H1 (cell line): ENCODE data around the gene SERPING1.

Experiments used
- CBX8 ChIP-seq: fragments of 300-800, 300-1000 bp; sonication (generic); IDR thresholded peaks from 2 replicates; pipeline ENCODE4 v1.7.1; 2016; ENCODE audit warnings: low read depth, low read length, borderline replicate concordance
- CEBPB ChIP-seq: IDR thresholded peaks from 2 replicates; pipeline ENCODE4 v1.6.1; 2012; ENCODE audit warnings: low read depth, low read length
- CREB1 ChIP-seq: IDR thresholded peaks from 2 replicates; pipeline ENCODE4 v1.6.1; 2012; ENCODE audit warnings: inconsistent platforms
- CTCF ChIP-seq, 3 experiments: IDR thresholded peaks; 1 replicate in 2 of 3; 2 replicates in 1 of 3; pipeline versions ENCODE4 v1.5.1 to v1.6.1; 2011; ENCODE audit warnings: low read length in 3 of 3, mild to moderate bottlenecking in 3 of 3, inconsistent platforms in 2 of 3, low read depth in 1 of 3, moderate library complexity in 1 of 3; ENCODE audit not compliant: insufficient read depth in 1 of 3; ENCODE audit errors: control extremely low read depth in 1 of 3
- EP300 ChIP-seq, 2 experiments: IDR thresholded peaks; 1 replicate in 1 of 2; 2 replicates in 1 of 2; pipeline ENCODE4 v1.6.1; 2011 to 2012; ENCODE audit warnings: low read depth in 2 of 2, low read length in 2 of 2, mild to moderate bottlenecking in 2 of 2, borderline replicate concordance in 1 of 2, inconsistent platforms in 1 of 2, moderate library complexity in 1 of 2
- EZH2 ChIP-seq: fragments of 200-600 bp; sonication (generic); IDR thresholded peaks from 2 replicates; pipeline ENCODE4 v1.7.1; 2012; ENCODE audit warnings: low read depth, mild to moderate bottlenecking, moderate library complexity, low read length, inconsistent platforms; ENCODE audit not compliant: severe bottlenecking
- HDAC2 ChIP-seq, 2 experiments: fragments of 300-600 bp in 1 of 2; sonication (generic) in 1 of 2; IDR thresholded peaks; 2 replicates each; pipeline ENCODE4 v1.6.1; 2011 to 2012; ENCODE audit warnings: low read depth in 2 of 2, low read length in 2 of 2, mild to moderate bottlenecking in 2 of 2, moderate library complexity in 2 of 2, borderline replicate concordance in 1 of 2, inconsistent platforms in 1 of 2
- PHF8 ChIP-seq: fragments of 200-600 bp; sonication (generic); conservative IDR thresholded peaks from 2 replicates; pipeline ENCODE4 v1.7.1; 2012; ENCODE audit warnings: low read depth, mild to moderate bottlenecking, inconsistent platforms, low read length, moderate library complexity
- POLR2A ChIP-seq, 2 experiments: IDR thresholded peaks; 1 replicate in 1 of 2; 2 replicates in 1 of 2; pipeline ENCODE4 v1.6.1; 2011; ENCODE audit warnings: low read depth in 2 of 2, low read length in 2 of 2, mild to moderate bottlenecking in 2 of 2; ENCODE audit errors: control extremely low read depth in 1 of 2
- POLR2AphosphoS5 ChIP-seq: IDR thresholded peaks from 2 replicates; pipeline ENCODE4 v1.6.1; 2011; ENCODE audit warnings: low read depth, low read length
- SIN3A ChIP-seq, 2 experiments: IDR thresholded peaks in 1 of 2; conservative IDR thresholded peaks in 1 of 2; 2 replicates each; pipeline ENCODE4 v1.6.1; 2011 to 2012; ENCODE audit warnings: low read length in 2 of 2, improper control_type of control experiment in 1 of 2, low read depth in 1 of 2, mild to moderate bottlenecking in 1 of 2
- SUZ12 ChIP-seq: fragments of 200-600 bp; sonication (generic); IDR thresholded peaks from 2 replicates; pipeline ENCODE4 v1.6.1; 2012; ENCODE audit warnings: mild to moderate bottlenecking, inconsistent platforms, low read length, moderate library complexity, mixed read lengths
- YY1 ChIP-seq: IDR thresholded peaks from 2 replicates; pipeline ENCODE4 v1.6.1; 2011; ENCODE audit warnings: low read depth, mild to moderate bottlenecking, low read length
- ZNF274 ChIP-seq: IDR thresholded peaks from 2 replicates; pipeline ENCODE4 v1.7.0; 2012; ENCODE audit warnings: low read length, borderline replicate concordance; ENCODE audit errors: extremely low read depth

DNA sequence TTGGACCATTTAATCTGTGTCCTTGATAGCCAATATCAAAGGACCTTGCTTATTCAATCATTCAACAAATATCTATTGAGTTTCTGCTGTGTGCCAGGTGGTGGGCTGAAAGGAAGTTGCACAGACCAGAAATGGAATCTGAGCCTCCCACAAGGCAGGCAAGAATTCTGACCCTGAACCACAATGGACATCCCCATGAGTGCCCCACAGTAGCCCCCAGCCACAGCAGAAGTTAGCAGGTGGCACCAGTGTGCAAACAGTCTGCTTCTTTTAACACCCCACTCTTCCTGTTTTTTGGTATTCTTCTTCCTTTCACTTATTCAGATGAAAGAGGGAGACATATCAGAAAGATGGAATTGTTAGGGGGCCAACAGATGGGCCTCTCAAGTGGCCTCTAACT is 12.2 kb upstream of the SERPING1 start:
- TF ChIP-seq CREB1 (no peak), CTCF (IDR thresholded peaks at IDR 0.05; ENCODE audit: control extremely low read depth in 1 of 3, insufficient read depth in 1 of 3, low read depth in 1 of 3, low read length in 3 of 3) (no peak), SUZ12 (no peak), CEBPB (no peak), YY1 (no peak), EZH2 (no peak), CBX8 (no peak), POLR2A (IDR thresholded peaks at IDR 0.05; ENCODE audit: control extremely low read depth in 1 of 2, low read depth in 2 of 2, low read length in 2 of 2) (no peak), PHF8 (no peak), SIN3A (conservative IDR thresholded peaks at IDR 0.05 in 1 of 2, IDR thresholded peaks at IDR 0.05 in 1 of 2; ENCODE audit: low read depth in 1 of 2, low read length in 2 of 2) (no peak), POLR2AphosphoS5 (no peak), EP300 (IDR thresholded peaks at IDR 0.05; ENCODE audit: borderline replicate concordance in 1 of 2, low read depth in 2 of 2, low read length in 2 of 2) (no peak), ZNF274 (no peak), HDAC2 (IDR thresholded peaks at IDR 0.05; ENCODE audit: borderline replicate concordance in 1 of 2, low read depth in 2 of 2, low read length in 2 of 2) (no peak)
